Aorta (tissue), 5 donors: Measurements from ENCODE around the gene DHPS. TPM values are rescaled to one million over a fixed set of nuclear protein-coding genes. Genes with fewer than 3 reads are reported as not detected.
A peak's percentile ranks its signal among the peaks of the same experiment; 100 is the strongest.

Experiments used
- ATAC-seq: fragments of 200-7000 bp; cut with Tn5 transposase; one replicate; pipeline ENCODE4 v1.9.1; 2022; ENCODE audit warnings: moderate library complexity; ENCODE audit not compliant: low FRiP score
- DNase-seq, 2 donors: peaks; one replicate each; pipeline ENCODE4 v3.0.0-alpha.2; 2020
- H3K27ac ChIP-seq, 2 donors: one replicate each; pipeline ENCODE4 v1.5.1; 2013; ENCODE audit warnings: low read length in 2 of 2, mild to moderate bottlenecking in 2 of 2, moderate library complexity in 2 of 2, control low read depth in 1 of 2, inconsistent platforms in 1 of 2, low read depth in 1 of 2
- H3K27me3 ChIP-seq, 2 donors: one replicate each; pipeline ENCODE4 v1.6.1; 2013; ENCODE audit warnings: control low read depth in 1 of 2, low read length in 1 of 2, mild to moderate bottlenecking in 1 of 2, moderate library complexity in 1 of 2; ENCODE audit not compliant: insufficient read depth in 2 of 2, control insufficient read depth in 1 of 2
- H3K36me3 ChIP-seq, 2 donors: one replicate each; pipeline ENCODE4 v1.6.1; 2013; ENCODE audit warnings: control low read depth in 1 of 2, low read length in 1 of 2, mild to moderate bottlenecking in 1 of 2; ENCODE audit not compliant: insufficient read depth in 2 of 2, control insufficient read depth in 1 of 2
- H3K4me1 ChIP-seq, 2 donors: one replicate each; pipeline ENCODE4 v1.6.1; 2013; ENCODE audit warnings: low read length in 2 of 2, control low read depth in 1 of 2, mild to moderate bottlenecking in 1 of 2, moderate library complexity in 1 of 2; ENCODE audit not compliant: insufficient read depth in 2 of 2, control insufficient read depth in 1 of 2
- H3K4me3 ChIP-seq, 2 donors: one replicate each; pipeline ENCODE4 v1.5.1; 2013; ENCODE audit warnings: low read length in 2 of 2, control low read depth in 1 of 2, mild to moderate bottlenecking in 1 of 2
- H3K9me3 ChIP-seq: one replicate; pipeline ENCODE4 v1.6.1; 2013; ENCODE audit warnings: mild to moderate bottlenecking, low read length; ENCODE audit not compliant: control insufficient read depth
- WGBS, 2 donors: extraction: QIAGEN DNeasy Blood & Tissue Kit; methylation state at CpG; one replicate each; pipeline ENCODE4 v1.1.7; 2013; 5-methylcytosine and 5-hydroxymethylcytosine counted together
- intact Hi-C, 2 donors: fragments of 100-400 bp; cut with DNase I; formaldehyde crosslinking; loops; one replicate each; pipeline versions ENCODE4 v1.14.2 to v1.15.0; 2022
- polyA plus RNA-seq, 2 donors: library from polyadenylated mRNA; stranded (reverse); fragments of 200-250 nt; gene quantifications; one replicate each; pipeline ENCODE4 v1.2.3, GENCODE V29; 2013
- total RNA-seq, 2 donors: library from RNA; stranded (reverse); fragmentation: NEBNext Ultra II Directional; extraction: Animal tissue kit (Norgen Biotek cat#: 25700); gene quantifications; one replicate each; pipeline ENCODE4 v1.2.1, GENCODE V29; 2021
- donor health status: healthy with polysubstance abuse.
- donor health status: Bipolar disorder and iron deficiency.
- donor health status: DM: no; HTN: no; CAD: no.
- donor health status: DM: no; HTN: no; CAD: no.
- donor health status: DM: yes; HTN: yes; CAD: no.

Gene DHPS
- total and polyA plus RNA-seq, 4 donors: 42.7 to 94.8 (median 62.0) TPM

GRCh38 chr19:12670159-12670928, 11.3 kb downstream of the DHPS start:
- peak overlapping the region; percentile 32 to 39 for H3K4me3 ChIP-seq
- peak overlapping the region in 1 of 2 donors; percentile 87 for H3K27ac ChIP-seq
- intact Hi-C loops: loop anchor here (10.0 kb wide), 1 partner anchor 174 kb away; no protein-coding TSS in a partner anchor
- ATAC-seq (no peak), DNase-seq (no peak)
- H3K36me3 ChIP-seq: no peaks in the 10 kb centered on the region
- H3K4me1 ChIP-seq: no peaks in the 10 kb centered on the region
- no peaks in the 10 kb centered on the region for H3K9me3 ChIP-seq
- 39 to 40% methylated on average over 26 of the region's 26 CpGs for WGBS, 2 donors
- H3K27me3 ChIP-seq: no peaks in the 10 kb centered on the region

- peak; percentile 85 for ATAC-seq
- no peaks in the 10 kb centered on the region for H3K36me3 ChIP-seq
- WGBS, 2 donors: 0 to 1% methylated on average over 64 of the region's 64 CpGs
- intact Hi-C loops: loop anchor here (5.0 to 10.0 kb wide), 2 partner anchors 117 to 175 kb away; partner anchors contain the start of gene ZNF564 (in 1 of the 2)
- H3K4me3 ChIP-seq: peak overlapping the region; percentile 39 to 48
- H3K27me3 ChIP-seq: no peaks in the 10 kb centered on the region
- H3K27ac ChIP-seq: peak overlapping the region; percentile 70 to 87
- peak; percentile 84 to 91 for DNase-seq
- no peaks in the 10 kb centered on the region for H3K4me1 ChIP-seq
- H3K9me3 ChIP-seq: no peaks in the 10 kb centered on the region
These were observed 12.2 kb downstream of the DHPS start for GRCh38 chr19:12669270-12670158.

GRCh38 chr19:12668932-12669269, 12.8 kb downstream of the DHPS start:
- no peaks in the 10 kb centered on the region for H3K9me3 ChIP-seq
- H3K36me3 ChIP-seq: no peaks in the 10 kb centered on the region
- H3K4me3 ChIP-seq: peak overlapping the region; percentile 39 to 48
- H3K27ac ChIP-seq: peak overlapping the region in 1 of 2 donors; percentile 87
- peak; percentile 17 for ATAC-seq
- H3K4me1 ChIP-seq: no peaks in the 10 kb centered on the region
- intact Hi-C loops: loop anchor here in 1 of 2 donors (5.0 kb wide), 1 partner anchor 117 kb away; the partner anchor contains the start of gene ZNF564
- DNase-seq: peak in 1 of 2 donors; percentile 73
- WGBS, 2 donors: 0% methylated on average over 24 of the region's 24 CpGs
- no peaks in the 10 kb centered on the region for H3K27me3 ChIP-seq

GRCh38 chr19:12668346-12668745, 13.3 kb downstream of the DHPS start:
- DNase-seq: no peak
- Histone ChIP-seq H3K27ac (no peak overlapping the region), H3K4me3 (peak overlapping the region; percentile 39 to 48), H3K4me1 (no peaks in the 10 kb centered on the region), H3K9me3 (no peaks in the 10 kb centered on the region), H3K27me3 (no peaks in the 10 kb centered on the region), H3K36me3 (peaks cover 0 to 1% of the 10 kb centered on the region in 2 donors)
- WGBS, 2 donors: 71 to 74% methylated on average over 8 of the region's 8 CpGs
- intact Hi-C loops: loop anchor here in 1 of 2 donors (5.0 kb wide), 1 partner anchor 116 kb away; the partner anchor contains the start of gene ZNF564
- ATAC-seq: no peak

- no peak for ATAC-seq
- WGBS, 2 donors: 77 to 82% methylated on average over 4 of the region's 4 CpGs
- H3K36me3 ChIP-seq: peaks cover 0 to 4% of the 10 kb centered on the region in 2 donors
- H3K4me1 ChIP-seq: no peaks in the 10 kb centered on the region
- no peaks in the 10 kb centered on the region for H3K9me3 ChIP-seq
- DNase-seq: no peak
- H3K27ac ChIP-seq: no peak overlapping the region
- H3K4me3 ChIP-seq: no peak overlapping the region
- intact Hi-C loops: loop anchor here in 1 of 2 donors (2.0 to 5.0 kb wide), 2 partner anchors 103 to 116 kb away; partner anchors contain the start of gene ZNF564
- H3K27me3 ChIP-seq: no peaks in the 10 kb centered on the region
These were observed 13.9 kb downstream of the DHPS start for GRCh38 chr19:12667731-12668302.

- no peaks in the 10 kb centered on the region for H3K4me1 ChIP-seq
- H3K9me3 ChIP-seq: no peaks in the 10 kb centered on the region
- DNase-seq: peak; percentile 82 to 91
- peak within 1 kb of the TSS; percentile 44 to 68 for H3K4me3 ChIP-seq
- ATAC-seq: peak; percentile 88
- no peaks in the 10 kb centered on the region for H3K27me3 ChIP-seq
- H3K27ac ChIP-seq: no peak within 1 kb of the TSS
- intact Hi-C loops: loop anchor here in 1 of 2 donors (2.0 to 5.0 kb wide), 2 partner anchors 102 to 114 kb away; partner anchors contain the start of gene ZNF564
- peaks cover 0 to 4% of the 10 kb centered on the region in 2 donors for H3K36me3 ChIP-seq
- WGBS, 2 donors: 1% methylated on average over 43 to 46 of the region's 46 CpGs
These were observed 15.2 kb downstream of the DHPS start, which contains the start of the genes MAN2B1 and WDR83 for GRCh38 chr19:12666265-12667048. TSS of gene MAN2B1 (minus strand) at chr19:12666742. CDS start at chr19:12666701, 41 bp downstream. TSS of gene WDR83 (plus strand) at chr19:12666807. CDS start at chr19:12669791, 2,984 bp downstream.

- WGBS, 2 donors: 53 to 59% methylated on average over 12 of the region's 12 CpGs
- intact Hi-C loops: loop anchor here in 1 of 2 donors (2.0 to 5.0 kb wide), 2 partner anchors 101 to 113 kb away; partner anchors contain the start of gene ZNF564
These were observed 15.9 kb downstream of the DHPS start for GRCh38 chr19:12665671-12666264.

More at GRCh38 chr19:12665671-12666264, 15.9 kb downstream of the DHPS start:
- H3K4me1 ChIP-seq: no peaks in the 10 kb centered on the region
- H3K9me3 ChIP-seq: no peaks in the 10 kb centered on the region
- peaks cover 0 to 6% of the 10 kb centered on the region in 2 donors for H3K36me3 ChIP-seq
- no peak overlapping the region for H3K27ac ChIP-seq
- ATAC-seq (no peak), DNase-seq (no peak)
- peak overlapping the region; percentile 44 to 68 for H3K4me3 ChIP-seq
- H3K27me3 ChIP-seq: no peaks in the 10 kb centered on the region
